HL-60/S4 treated with phorbol 12-myristate 13-acetate at 8.2 ng/mL for 4 days and 3 days (cell line): ENCODE measurements around the gene CALCOCO2.
"Not testable (repeated sequence)": the region's sequence is repeated elsewhere in the genome, so short reads cannot be mapped to it uniquely, and the experiment has no call there.

Experiments used
- in situ Hi-C: fragments of 300-500 bp; cut with MboI; formaldehyde crosslinking; loops from 2 replicates; pipeline ENCODE4 v1.15.0; 2022; ENCODE audit warnings: low sequenced_read_pairs

The CALCOCO2 gene

DNA sequence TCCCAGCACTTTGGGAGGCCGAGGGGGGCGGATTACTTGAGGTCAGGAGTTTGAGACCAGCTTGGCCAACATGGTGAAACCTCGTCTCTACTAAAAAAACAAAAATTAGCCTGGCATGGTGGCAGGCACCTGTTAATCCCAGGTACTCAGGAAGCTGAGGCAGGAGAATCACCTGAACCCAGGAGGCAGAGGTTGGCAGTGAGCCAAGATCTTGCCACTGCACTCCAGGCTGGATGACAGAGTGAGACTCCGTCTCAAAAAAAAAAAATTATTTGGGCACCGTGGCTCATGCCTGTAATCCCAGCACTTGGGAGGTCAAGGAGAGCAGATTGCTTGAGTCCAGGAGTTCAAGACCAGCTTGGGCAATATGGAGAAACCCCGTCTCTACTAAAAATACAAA is 9.9 kb upstream of the CALCOCO2 start:
- in situ Hi-C loops, result not testable (repeated sequence)

DNA sequence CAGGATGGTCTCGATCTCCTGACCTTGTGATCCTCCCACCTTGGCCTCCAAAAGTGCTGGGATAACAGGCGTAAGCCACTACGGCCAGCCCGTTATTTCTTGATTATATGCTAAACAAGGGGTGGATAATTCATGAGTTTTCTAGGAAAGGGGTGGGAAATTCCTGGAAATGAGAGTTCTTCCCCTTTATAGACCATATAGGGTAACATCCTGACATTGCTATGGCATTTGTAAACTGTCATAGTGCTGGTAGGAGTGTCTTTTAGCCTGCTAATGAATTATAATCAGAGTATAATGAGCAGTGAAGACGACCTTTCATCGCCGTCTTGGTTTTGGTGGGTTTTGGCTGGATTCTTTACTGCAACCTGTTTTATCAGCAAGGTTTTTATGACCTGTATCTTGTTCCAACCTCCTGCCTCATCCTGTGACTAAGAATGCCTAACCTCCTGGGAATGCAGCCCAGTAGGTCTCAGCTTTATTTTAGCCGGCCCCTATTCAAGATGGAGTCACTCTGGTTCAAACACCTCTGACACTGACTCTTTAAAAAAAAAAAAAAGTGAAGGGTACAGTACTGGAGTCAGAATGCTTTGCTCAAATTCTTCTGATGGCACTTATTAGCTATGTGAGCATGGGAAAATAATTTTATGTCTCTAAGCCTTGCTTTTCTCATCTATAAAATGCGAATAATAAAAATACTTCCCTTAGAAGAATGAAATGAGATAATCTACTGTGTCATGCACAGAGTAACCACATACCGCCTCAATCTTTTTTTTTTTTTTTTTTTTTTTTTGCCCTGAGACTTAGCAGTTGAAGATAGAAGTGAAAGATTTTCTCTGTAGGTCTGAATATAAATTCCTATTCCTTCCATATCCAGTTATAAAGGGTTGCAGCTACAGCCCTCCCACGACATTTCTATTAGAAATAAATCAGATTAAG is 5.1 kb upstream of the CALCOCO2 start:
- in situ Hi-C loops, result no loop called here

DNA sequence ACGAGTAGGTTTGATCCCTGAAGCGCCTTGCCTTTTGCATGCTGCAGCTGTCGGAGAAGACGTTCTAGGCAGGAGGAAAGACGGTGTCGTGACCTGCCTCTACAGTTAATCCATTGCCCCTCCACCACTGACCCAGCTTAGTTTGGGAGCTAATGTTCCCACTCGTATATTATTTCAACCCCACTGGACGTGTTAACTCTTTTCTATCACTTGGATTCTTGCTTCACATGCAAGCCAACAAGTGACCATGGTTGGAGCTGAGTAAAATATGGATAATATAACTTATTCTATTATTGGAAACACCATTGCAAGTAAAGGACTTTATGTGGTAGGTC is 681 bp downstream of the CALCOCO2 start:
- in situ Hi-C loops, result no loop called here

DNA sequence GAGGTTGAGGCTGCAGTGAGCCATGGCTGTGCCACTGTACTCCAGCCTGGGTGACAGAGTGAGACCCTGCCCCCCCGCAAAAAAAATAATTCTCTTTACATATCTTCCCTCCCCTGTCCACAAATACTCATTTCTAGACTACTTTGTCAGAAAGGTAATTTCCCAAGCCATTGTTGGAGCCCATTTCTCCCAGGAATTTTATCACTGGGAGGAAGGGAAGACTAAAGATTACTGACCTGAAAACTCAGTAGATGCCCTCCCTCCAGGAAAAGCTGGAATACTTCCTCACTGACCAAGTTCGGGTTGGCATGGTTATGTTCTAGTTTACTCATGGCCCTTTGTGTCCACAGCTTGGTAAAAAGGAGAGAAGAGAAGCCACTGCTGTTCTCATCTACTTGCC is 4.1 kb downstream of the CALCOCO2 start:
- in situ Hi-C loops, result no loop called here

DNA sequence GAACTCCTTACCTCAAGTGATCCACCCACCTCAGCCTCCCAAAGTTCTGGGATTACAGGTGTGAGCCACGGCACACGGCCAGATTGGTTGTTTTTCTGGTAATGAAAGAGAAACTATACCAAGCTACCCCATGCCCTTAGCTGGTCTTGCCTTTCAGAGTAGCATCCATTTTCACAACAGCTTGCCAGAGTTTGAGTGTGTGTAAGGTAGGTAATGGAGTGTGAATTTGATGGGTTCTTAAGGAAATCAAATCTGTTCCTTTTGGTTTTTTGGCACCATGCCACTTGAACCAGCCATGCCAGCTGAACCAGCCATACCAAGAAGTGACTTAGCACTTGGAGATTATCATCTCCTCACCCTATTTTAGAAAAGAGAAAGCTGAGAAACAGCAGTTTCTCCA is 5.1 kb downstream of the CALCOCO2 start:
- in situ Hi-C loops, result no loop called here

DNA sequence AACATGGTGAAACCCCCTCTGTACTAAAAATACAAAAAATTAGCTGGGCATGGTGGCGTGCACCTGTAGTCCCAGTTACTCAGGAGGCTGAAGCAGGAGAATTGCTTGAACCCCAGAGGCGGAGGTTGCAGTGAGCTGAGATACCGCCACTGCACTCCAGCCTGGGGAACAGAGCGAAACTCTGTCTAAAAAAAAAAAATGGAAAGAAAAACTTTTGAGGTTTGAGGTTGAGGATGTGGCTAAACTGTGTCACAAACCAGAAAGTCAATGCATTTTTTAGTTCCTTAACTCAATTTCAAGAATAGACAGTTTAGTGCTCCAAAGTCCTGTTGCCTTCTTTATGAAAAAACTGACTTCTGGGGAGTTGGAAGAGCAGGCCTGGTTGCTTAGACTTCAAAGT is 6.6 kb downstream of the CALCOCO2 start:
- in situ Hi-C loops, result not testable (repeated sequence)

DNA sequence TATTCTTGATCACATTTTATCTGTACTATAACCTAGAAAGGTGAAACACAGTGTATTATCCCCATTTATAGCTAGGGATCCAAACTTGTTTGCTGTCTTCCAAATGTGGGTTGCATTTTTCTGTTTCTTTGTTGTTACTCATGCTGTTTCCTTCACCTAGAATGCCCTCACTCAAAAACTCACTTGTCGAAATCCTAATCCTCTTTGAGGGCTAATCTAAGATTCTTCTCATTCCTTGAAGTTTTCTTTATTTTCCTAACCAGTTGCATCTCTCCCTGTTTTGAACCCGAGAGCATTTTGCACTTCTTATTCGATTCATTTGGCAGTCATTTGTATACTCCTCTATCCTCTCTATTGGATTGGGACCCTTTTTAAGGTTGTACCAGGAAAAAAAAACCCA is 9.6 kb downstream of the CALCOCO2 start:
- in situ Hi-C loops, result no loop called here

DNA sequence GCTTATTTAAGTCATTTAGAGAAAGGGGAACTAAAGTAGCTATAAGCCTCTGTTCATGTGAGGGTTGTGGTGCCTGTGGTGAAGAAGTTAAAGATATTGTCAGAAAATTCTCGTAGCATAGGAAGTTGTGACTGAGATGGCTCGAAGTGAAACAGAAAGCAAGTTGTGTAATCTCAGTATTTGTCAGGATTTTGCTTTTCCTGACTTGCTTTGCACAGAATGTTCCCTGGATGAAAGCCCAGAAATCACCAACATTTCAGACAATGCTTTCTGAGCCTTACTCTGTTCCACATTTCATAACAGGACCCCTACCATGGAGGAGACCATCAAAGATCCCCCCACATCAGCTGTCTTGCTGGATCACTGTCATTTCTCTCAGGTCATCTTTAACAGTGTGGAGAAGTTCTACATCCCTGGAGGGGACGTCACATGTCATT is 10.6 kb downstream of the CALCOCO2 start:
- in situ Hi-C loops, result no loop called here

DNA sequence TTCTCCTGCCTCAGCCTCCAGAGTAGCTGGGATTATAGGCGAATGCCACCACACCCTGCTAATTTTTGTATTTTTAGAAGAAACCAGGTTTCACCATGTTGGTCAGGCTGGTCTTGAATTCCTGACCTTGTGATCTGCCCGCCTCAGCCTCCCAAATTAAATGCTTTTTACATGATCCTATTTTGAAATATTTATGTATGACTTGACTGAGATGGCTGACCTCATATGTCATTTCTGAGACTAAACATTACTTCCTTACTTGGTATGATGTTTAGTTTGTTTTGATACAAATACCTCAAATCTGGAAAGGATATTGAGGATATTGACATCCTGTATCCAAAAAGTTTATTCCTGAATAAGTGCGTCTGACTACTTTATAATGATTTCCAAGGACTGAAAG is 11.9 kb downstream of the CALCOCO2 start:
- in situ Hi-C loops, result no loop called here

DNA sequence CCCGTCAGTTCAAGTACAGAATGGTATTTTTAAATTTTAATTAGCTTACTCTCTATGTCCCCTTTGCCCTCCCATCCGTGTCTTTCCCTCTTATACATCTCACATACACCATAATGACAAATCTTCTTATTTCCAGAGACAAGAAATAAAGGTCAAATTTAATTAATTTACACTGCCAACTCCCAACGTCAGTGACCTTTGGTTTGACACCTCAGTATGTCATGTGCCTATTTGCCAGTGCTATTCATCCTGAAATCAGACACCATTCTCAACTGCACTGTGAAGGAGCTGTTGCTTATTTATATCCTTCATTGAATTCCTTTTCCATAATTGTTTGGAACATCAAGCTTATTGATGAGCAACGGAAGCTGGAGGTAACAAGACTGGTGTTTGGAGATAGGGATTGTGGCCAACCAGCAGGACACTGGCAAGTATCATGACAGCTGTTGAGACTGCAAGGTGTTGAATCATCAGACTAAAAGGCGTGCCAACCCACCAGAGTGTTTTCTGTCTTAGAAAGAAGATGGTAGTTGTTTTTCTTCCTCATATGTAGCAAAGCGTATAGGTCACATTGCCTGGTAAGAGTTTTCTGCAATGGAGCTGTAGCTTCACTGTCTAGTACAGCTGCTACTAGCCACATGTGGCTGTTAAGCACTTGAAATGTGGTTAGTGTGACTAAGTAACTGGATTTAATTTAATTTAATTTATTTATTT is 12.5 kb downstream of the CALCOCO2 start:
- in situ Hi-C loops, result no loop called here

DNA sequence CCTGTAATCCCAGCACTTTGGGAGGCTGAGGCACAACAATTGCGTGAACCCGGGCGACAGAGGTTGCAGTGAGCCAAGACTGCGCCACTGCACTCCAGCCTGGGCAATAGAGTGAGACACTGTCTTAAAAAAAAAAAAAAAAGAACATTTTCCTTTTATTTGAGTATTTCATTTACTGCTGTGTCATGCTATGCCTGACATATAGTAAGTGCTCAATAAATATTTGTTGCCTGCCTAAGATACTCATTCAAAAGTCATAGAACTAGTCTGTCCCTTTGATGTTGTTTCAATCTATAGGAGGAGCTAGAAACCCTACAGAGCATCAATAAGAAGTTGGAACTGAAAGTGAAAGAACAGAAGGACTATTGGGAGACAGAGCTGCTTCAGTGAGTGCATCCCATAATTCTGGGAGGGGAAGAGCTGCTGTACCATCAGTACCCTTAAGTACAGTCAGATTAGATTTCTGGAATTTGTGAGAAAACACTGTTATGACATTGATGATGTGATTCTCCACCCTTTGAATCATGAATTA is 20.0 kb downstream of the CALCOCO2 start:
- in situ Hi-C loops, result no loop called here

DNA sequence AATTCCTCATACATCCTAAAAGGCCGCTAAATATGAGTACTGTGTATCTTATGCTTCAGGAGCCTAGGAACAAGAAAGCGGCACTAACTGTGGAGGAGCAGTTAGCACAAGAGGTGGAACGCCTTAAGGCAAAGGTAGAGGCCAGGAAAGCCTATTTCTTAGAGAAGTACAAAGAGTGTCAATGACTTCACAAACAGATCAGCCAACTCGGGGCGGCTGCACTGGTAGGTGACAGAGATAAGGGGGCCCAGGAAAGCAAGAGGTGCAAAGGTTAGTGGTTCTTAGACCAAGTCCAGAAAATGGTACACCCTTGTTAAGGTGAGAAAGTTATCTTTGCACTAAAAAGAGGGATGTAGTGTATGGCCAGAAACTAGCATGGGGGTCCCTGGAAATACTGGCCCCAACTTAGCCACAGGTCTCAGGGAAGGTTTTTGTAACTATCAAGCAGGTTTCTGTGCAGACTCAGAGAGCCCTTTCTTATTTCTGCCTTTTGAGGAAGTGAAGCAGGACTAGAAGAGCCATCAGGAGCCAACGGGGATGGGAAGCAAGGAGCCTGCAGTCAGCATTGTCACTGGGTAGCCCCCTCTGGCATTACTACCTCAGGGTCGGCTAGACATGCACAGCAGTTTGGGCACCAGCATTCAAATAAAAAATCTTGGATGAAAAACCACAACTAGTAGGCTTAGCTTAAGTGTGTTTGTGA is 24.1 kb downstream of the CALCOCO2 start:
- in situ Hi-C loops, result no loop called here

DNA sequence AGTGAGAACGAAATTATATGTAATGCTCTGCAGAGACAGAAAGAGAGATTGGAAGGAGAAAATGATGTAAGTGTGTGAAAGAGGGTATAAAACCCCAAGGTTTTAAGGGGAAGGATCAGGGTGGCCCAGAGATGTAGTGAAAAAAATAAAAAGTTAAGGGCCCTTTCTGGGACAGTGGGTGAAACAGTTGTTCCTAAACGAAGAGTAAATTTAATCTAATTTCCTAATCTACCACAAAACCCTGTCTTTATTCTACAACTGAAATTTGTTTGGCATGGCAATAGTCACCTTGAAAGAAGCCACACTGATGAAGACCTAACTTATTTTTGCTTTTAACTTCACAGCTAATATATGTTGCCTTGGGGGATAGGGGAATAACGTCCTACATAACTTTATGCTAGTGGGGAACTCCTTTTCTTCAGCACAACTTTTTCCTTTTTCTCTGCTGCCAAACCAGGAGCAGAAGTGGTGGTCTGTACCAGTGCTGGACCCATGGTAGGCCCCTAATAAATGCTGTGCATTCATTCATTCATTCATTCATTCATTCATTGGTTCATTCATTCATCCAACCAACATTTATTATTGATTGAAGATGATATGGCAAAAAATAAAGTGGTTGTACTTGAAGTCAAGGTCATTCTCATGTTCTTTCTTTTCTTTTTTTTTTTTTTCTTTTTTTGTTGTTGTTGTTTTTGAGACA is 25.4 kb downstream of the CALCOCO2 start:
- in situ Hi-C loops, result no loop called here

DNA sequence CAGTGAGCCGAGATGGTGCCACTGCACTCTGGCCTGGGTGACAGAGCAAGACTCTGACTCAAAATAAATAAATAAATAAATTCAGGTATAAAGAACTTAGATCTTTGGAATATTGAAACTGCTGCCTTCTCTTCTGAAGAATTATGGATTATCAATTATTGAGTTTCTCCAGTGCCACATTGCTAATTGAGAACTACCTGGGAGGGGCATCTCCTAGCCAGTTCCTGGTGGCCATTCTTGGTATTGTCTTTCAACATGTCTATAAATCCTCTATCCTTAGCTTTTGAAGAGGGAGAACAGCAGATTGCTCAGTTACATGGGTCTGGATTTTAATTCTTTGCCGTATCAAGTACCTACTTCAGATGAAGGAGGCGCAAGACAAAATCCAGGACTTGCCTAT is 29.2 kb downstream of the CALCOCO2 start:
- in situ Hi-C loops, result no loop called here

DNA sequence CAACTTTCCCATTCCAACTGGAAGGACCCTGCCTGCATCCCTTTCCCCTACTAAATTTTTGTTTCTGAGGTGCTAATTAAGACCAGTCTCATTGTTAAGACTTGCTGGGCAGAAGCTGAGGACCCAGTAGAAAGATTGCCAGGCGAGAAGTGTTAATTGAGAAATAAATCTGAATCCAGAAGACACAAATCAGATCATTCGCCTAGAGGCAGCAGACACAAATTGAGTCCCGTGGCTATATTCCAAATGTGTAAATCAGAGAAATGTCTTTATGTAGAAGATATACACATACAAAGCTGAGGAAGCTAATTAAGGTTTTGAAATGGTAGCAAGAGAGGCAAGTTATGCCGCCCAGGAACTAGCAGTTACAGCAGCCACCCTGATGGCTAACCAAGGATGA is 29.6 kb downstream of the CALCOCO2 start:
- in situ Hi-C loops, result no loop called here

DNA sequence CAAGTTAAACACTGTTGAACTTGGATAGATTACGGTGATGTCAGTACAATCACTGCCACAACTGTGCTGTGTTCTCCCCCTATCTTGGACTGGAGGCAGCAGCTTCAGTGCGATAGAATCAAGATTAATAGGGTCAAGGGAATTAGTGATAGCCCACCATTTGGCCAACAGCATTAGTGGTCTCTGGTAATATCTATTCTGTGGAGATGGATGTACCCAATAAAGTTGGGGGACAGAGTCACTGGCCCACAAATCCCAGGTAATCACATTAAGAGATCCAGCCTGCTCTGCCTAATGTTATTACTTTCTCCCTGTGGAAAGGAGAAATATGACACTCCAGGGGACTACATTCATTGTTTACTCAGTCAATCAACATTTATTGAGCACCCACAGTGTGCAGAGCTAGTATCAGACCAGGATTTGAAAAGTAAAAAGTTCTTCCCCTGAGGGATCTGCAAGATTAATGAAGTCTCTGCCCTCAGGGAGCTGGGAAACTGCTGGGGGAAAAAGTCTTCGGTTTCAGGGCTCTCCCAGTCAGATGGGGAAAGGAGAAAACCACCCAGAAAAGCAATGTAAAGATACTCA is 38.2 kb downstream of the CALCOCO2 start:
- in situ Hi-C loops, result no loop called here

DNA sequence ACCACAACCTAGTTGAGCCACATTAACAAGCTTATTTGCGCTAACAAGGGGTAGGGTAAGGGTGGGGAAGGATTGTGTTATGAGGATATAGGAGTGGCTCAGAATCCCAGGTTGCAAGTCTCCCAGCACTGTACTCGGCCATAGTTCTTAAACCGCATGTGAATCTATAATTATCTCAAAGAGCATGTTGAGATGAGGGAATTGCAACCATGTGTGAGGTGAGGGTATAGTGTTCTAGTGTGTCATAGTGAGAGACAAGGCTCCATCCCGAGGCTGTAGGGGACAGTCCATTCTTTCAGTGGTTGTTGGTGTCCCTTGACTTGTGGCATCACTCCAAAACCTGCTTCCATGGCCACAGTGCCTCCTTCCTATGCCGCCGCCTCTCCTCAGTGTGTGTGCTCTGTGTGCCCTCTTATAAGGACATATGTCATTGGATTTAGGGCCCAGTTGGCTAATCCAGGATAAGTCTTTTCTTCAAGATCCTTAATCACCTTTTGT is 39.0 kb downstream of the CALCOCO2 start:
- in situ Hi-C loops, result loop anchor here (10.0 kb wide), 2 partner anchors 65 to 195 kb away; no protein-coding TSS in a partner anchor

DNA sequence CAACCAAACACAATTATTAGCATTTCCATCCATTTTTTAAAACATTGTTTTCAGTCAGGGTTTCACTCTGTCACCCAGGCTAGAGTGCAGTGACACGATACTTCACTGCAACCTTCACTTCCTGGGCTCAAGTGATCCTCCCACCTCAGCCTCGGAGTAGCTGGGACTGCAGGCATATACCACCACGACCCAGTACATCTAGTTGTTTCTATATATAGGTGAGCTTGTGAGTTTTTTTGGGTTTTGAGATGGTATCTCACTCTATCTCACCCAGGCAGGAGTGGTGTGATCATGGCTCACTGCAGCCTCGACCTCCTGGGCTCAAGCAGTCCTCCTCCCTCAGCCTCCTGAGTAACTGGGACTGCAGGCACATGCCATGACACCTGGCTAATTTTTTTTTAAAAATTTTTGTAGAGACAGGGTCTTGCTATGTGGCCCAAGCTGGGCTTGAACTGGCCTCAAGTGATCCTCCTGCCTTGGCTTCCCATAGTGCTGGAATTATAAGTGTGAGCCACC is 40.3 kb downstream of the CALCOCO2 start:
- in situ Hi-C loops, result loop anchor here (10.0 kb wide), 2 partner anchors 66 to 196 kb away; no protein-coding TSS in a partner anchor

DNA sequence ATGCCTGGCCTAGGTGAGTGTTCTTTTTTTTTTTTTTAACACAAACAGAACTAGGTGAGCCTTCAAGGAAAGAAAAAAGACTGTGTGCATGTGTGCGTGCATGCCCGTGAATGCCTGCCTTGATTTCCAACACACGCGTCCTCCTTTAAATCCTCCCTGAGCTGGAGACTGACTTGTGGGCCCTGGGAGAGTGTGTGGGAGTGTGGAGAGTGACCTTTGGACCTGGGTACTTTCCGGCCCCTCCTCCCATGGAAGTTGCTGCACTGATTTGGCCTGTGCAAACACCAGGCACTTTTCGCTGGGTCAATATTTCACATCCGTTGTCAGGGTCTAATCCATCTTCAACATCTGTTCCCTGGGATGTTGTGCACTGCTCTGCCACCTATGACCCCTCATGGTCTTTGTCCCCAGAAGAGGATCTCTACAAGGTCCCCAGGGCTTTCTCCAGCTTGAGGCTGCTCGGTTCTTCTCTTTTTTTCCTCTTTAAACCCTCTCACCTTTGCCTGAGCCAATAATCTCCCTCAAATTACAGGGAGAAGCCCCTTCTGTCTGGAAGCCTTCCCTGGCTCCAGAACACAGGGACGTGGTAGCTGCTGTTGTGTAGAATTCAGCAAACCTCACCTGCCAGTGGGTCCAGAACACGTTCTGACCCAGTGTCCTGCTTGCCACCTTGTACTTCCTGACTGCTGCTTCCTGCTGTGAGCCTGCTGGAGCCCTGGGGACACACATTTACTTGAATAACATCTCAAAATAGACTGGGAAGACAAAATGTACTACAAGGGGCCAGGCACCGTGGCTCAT is 40.9 kb downstream of the CALCOCO2 start:
- in situ Hi-C loops, result loop anchor here (10.0 kb wide), 2 partner anchors 67 to 197 kb away; no protein-coding TSS in a partner anchor
